Panc1 (cell line): ENCODE results near the gene NHS. TPM values are rescaled to one million over a fixed set of nuclear protein-coding genes. Genes with fewer than 3 reads are reported as not detected.

ENCODE experiments used
- ATAC-seq: fragments of 200-7000 bp; cut with Tn5 transposase; 2 replicates; pipeline ENCODE4 v1.9.1; 2020; ENCODE audit warnings: mild to moderate bottlenecking, moderate library complexity
- BruUV-seq: library from RNA; stranded (reverse); fragments of 400-500 nt; replicated peaks from 2 replicates; lab custom pipeline; 2021; lab: Mats Ljungman, UMichigan
- CTCF ChIA-PET: fragments of 300-600 bp; sonication (Branson Sonifier 250); formaldehyde crosslinking; loops from one replicate; lab custom pipeline; 2022; ENCODE audit warnings: antibody characterized with exemption; lab: Charles Lee
- POLR2A ChIA-PET: fragments of 300-600 bp; sonication (Branson Sonifier 250); formaldehyde crosslinking; loops from one replicate; lab custom pipeline; 2022; ENCODE audit warnings: antibody characterized with exemption; lab: Charles Lee
- DNase-seq: peaks from one replicate; pipeline ENCODE4 v3.0.0-alpha.2; 2010; ENCODE audit warnings: low read depth, low spot score
- H3K27ac ChIP-seq: 2 replicates; pipeline ENCODE4 v1.5.1; 2011; ENCODE audit warnings: mild to moderate bottlenecking, low read length, inconsistent platforms
- H3K27me3 ChIP-seq: fragments of 200-500 bp; sonication (Bioruptor generic); 2 replicates; pipeline ENCODE4 v1.6.0; 2014; ENCODE audit warnings: low read length, inconsistent platforms; ENCODE audit not compliant: control insufficient read depth, insufficient read depth
- H3K36me3 ChIP-seq: fragments of 200-500 bp; sonication (Bioruptor generic); 2 replicates; pipeline ENCODE4 v1.5.1; 2014; ENCODE audit warnings: inconsistent platforms, mild to moderate bottlenecking, low read length, moderate library complexity; ENCODE audit not compliant: control insufficient read depth, insufficient read depth
- H3K4me1 ChIP-seq: 2 replicates; pipeline ENCODE4 v1.5.1; 2011; ENCODE audit warnings: inconsistent platforms, mild to moderate bottlenecking, low read length, moderate library complexity; ENCODE audit not compliant: control insufficient read depth, insufficient read depth
- H3K4me3 ChIP-seq, 2 experiments: 2 replicates each; pipeline ENCODE4 v1.5.1; 2011 to 2012; ENCODE audit warnings: low read depth in 2 of 2, low read length in 2 of 2, mild to moderate bottlenecking in 2 of 2, inconsistent platforms in 1 of 2, moderate library complexity in 1 of 2
- H3K9me3 ChIP-seq: fragments of 200-500 bp; sonication (Bioruptor generic); 2 replicates; pipeline ENCODE4 v1.5.1; 2014; ENCODE audit warnings: low read depth, mild to moderate bottlenecking, inconsistent platforms, low read length, moderate library complexity; ENCODE audit not compliant: control insufficient read depth, insufficient read depth
- POLR2AphosphoS5 ChIP-seq: IDR thresholded peaks from 2 replicates; pipeline ENCODE4 v1.6.1; 2012; ENCODE audit warnings: mild to moderate bottlenecking, low read depth, low read length, moderate library complexity
- SIN3A ChIP-seq: IDR thresholded peaks from 2 replicates; pipeline ENCODE4 v1.6.1; 2012; ENCODE audit warnings: low read depth, mild to moderate bottlenecking, low read length, moderate library complexity, borderline replicate concordance; ENCODE audit not compliant: insufficient read depth
- TCF7L2 ChIP-seq: IDR thresholded peaks from 2 replicates; pipeline ENCODE4 v1.6.1; 2011; ENCODE audit warnings: mild to moderate bottlenecking, low read depth, low read length, inconsistent platforms
- in situ Hi-C: cut with HindIII; loops from 2 replicates; pipeline ENCODE4 v1.10.0; 2016; ENCODE audit warnings: low sequenced_read_pairs, low pct_unique_long_range_greater_than_20kb
- intact Hi-C: fragments of 100-400 bp; cut with micrococcal nuclease; formaldehyde crosslinking; loops from one replicate; pipeline ENCODE4 v1.10.0; 2022; ENCODE audit not compliant: unreplicated experiment
- total RNA-seq: library from RNA; stranded (reverse); gene quantifications from one replicate; pipeline ENCODE4 v1.2.1, GENCODE V29; 2021; ENCODE audit not compliant: unreplicated experiment
- TF ChIP-seq, protein P1 (sequence below): fragments of 450-650 bp; IDR thresholded peaks from 2 replicates; pipeline ENCODE4 v1.5.1; 2017; ENCODE audit warnings: mild to moderate bottlenecking
- TF ChIP-seq, protein P2 (sequence below), 2 experiments: IDR thresholded peaks; 2 replicates each; pipeline ENCODE4 v1.6.1; 2011 to 2012; ENCODE audit warnings: low read depth in 2 of 2, control low read depth in 1 of 2, low read length in 1 of 2, mild to moderate bottlenecking in 1 of 2, moderate library complexity in 1 of 2; ENCODE audit not compliant: insufficient read depth in 1 of 2

Gene NHS
- total RNA-seq, 1 experiment from 2014 or later: 0.80 TPM

DNA sequence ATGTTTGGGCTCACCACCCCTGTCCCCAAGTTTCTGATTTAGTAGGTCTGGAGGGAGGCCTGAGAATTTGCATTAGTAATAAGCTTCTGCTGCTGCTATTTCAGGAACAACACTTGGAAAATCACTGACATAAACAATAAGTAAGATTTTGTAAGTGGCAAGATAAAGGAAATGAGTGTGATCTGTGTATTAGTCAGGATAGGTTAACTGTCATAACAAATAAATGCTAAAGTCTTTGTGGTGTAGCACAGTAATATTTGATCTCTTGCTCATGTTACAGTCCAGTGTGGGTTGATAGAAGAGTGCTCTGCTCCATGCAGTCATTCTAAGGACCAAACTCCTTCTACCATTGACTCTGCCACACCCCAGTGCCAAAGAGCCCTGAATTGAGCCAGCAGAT is 67.0 kb downstream of the NHS start:
- ChIA-PET POLR2A (no interaction called here), CTCF (no interaction called here)
- Histone ChIP-seq H3K4me3 (no peak overlapping the region), H3K9me3 (no peaks in the 10 kb centered on the region), H3K36me3 (no peaks in the 10 kb centered on the region), H3K27me3 (no peaks in the 10 kb centered on the region), H3K27ac (no peak overlapping the region), H3K4me1 (no peaks in the 10 kb centered on the region)
- no TSS peak for BruUV-seq
- intact Hi-C loops: no loop called here
- TF ChIP-seq SIN3A: no peak
- no peak for TF ChIP-seq TCF7L2
- TF ChIP-seq, protein P1, sequence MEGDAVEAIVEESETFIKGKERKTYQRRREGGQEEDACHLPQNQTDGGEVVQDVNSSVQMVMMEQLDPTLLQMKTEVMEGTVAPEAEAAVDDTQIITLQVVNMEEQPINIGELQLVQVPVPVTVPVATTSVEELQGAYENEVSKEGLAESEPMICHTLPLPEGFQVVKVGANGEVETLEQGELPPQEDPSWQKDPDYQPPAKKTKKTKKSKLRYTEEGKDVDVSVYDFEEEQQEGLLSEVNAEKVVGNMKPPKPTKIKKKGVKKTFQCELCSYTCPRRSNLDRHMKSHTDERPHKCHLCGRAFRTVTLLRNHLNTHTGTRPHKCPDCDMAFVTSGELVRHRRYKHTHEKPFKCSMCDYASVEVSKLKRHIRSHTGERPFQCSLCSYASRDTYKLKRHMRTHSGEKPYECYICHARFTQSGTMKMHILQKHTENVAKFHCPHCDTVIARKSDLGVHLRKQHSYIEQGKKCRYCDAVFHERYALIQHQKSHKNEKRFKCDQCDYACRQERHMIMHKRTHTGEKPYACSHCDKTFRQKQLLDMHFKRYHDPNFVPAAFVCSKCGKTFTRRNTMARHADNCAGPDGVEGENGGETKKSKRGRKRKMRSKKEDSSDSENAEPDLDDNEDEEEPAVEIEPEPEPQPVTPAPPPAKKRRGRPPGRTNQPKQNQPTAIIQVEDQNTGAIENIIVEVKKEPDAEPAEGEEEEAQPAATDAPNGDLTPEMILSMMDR: no peak
- TF ChIP-seq POLR2AphosphoS5: no peak
- TF ChIP-seq, protein P2, sequence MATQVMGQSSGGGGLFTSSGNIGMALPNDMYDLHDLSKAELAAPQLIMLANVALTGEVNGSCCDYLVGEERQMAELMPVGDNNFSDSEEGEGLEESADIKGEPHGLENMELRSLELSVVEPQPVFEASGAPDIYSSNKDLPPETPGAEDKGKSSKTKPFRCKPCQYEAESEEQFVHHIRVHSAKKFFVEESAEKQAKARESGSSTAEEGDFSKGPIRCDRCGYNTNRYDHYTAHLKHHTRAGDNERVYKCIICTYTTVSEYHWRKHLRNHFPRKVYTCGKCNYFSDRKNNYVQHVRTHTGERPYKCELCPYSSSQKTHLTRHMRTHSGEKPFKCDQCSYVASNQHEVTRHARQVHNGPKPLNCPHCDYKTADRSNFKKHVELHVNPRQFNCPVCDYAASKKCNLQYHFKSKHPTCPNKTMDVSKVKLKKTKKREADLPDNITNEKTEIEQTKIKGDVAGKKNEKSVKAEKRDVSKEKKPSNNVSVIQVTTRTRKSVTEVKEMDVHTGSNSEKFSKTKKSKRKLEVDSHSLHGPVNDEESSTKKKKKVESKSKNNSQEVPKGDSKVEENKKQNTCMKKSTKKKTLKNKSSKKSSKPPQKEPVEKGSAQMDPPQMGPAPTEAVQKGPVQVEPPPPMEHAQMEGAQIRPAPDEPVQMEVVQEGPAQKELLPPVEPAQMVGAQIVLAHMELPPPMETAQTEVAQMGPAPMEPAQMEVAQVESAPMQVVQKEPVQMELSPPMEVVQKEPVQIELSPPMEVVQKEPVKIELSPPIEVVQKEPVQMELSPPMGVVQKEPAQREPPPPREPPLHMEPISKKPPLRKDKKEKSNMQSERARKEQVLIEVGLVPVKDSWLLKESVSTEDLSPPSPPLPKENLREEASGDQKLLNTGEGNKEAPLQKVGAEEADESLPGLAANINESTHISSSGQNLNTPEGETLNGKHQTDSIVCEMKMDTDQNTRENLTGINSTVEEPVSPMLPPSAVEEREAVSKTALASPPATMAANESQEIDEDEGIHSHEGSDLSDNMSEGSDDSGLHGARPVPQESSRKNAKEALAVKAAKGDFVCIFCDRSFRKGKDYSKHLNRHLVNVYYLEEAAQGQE (IDR thresholded peaks at IDR 0.05; ENCODE audit: insufficient read depth in 1 of 2, low read depth in 2 of 2, low read length in 1 of 2): no peak
- ATAC-seq: no peak
- in situ Hi-C loops: no loop called here
- DNase-seq: peak; percentile 12

DNA sequence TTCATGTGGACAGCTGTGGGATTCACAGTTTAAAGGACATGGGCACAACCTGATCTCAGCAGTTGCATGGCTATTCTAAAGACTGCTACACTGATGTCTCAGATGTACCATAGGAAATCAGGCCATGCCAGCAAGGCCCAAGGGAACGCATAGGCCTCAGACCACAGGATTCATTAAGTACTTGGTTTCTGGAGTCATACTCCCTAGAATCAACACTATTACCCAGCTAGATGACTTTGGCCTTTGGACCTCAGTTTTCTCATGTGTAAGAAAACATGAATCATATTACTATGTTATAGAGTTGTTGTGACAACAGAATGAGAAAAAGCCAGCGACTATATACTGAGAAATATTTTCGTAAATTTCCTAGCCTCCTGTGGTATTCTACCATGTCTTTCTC is 67.9 kb downstream of the NHS start:
- DNase-seq: no peak
- TF ChIP-seq SIN3A: no peak
- TF ChIP-seq, protein P2 (IDR thresholded peaks at IDR 0.05; ENCODE audit: insufficient read depth in 1 of 2, low read depth in 2 of 2, low read length in 1 of 2): no peak
- TF ChIP-seq, protein P1: no peak
- no peak for TF ChIP-seq POLR2AphosphoS5
- TF ChIP-seq TCF7L2: no peak
- Histone ChIP-seq H3K36me3 (no peaks in the 10 kb centered on the region), H3K4me3 (no peak overlapping the region), H3K27ac (no peak overlapping the region), H3K4me1 (no peaks in the 10 kb centered on the region), H3K9me3 (no peaks in the 10 kb centered on the region), H3K27me3 (no peaks in the 10 kb centered on the region)
- ATAC-seq: no peak
- in situ Hi-C loops (no loop called here), intact Hi-C loops (no loop called here)
- ChIA-PET CTCF (no interaction called here), POLR2A (no interaction called here)
- no TSS peak for BruUV-seq
